ENCODE results near the gene SCAPER. TPM values are rescaled to one million over a fixed set of nuclear protein-coding genes. Genes with fewer than 3 reads are reported as not detected.

The SCAPER gene
- total RNA-seq, 1 donor = 9.1 TPM

GRCh38 chr15:76764004-76764403, 141.1 kb downstream of the SCAPER start:
- H3K4me3 ChIP-seq (ENCODE audit: low read depth, low read length) = no peak overlapping the region
- DNase-seq (ENCODE audit: low read depth) = no peak
- TF ChIP-seq CTCF (IDR thresholded peaks at IDR 0.05; ENCODE audit: insufficient read depth, low read depth, low read length) = no peak

- no peak for TF ChIP-seq CTCF (IDR thresholded peaks at IDR 0.05; ENCODE audit: insufficient read depth, low read depth, low read length)
- DNase-seq (ENCODE audit: low read depth) = no peak
- no peak overlapping the region for H3K4me3 ChIP-seq (ENCODE audit: low read depth, low read length)
Observed at GRCh38 chr15:76763554-76763953, 141.6 kb downstream of the SCAPER start.

GRCh38 chr15:76756381-76756780, 148.8 kb downstream of the SCAPER start:
- TF ChIP-seq CTCF (IDR thresholded peaks at IDR 0.05; ENCODE audit: insufficient read depth, low read depth, low read length) = no peak
- no peak for DNase-seq (ENCODE audit: low read depth)
- no peak overlapping the region for H3K4me3 ChIP-seq (ENCODE audit: low read depth, low read length)

GRCh38 chr15:76753771-76754170, 151.4 kb downstream of the SCAPER start:
- TF ChIP-seq CTCF (IDR thresholded peaks at IDR 0.05; ENCODE audit: insufficient read depth, low read depth, low read length) = no peak
- DNase-seq (ENCODE audit: low read depth) = no peak
- no peak overlapping the region for H3K4me3 ChIP-seq (ENCODE audit: low read depth, low read length)

- no peak for TF ChIP-seq CTCF (IDR thresholded peaks at IDR 0.05; ENCODE audit: insufficient read depth, low read depth, low read length)
- no peak overlapping the region for H3K4me3 ChIP-seq (ENCODE audit: low read depth, low read length)
- no peak for DNase-seq (ENCODE audit: low read depth)
Observed at GRCh38 chr15:76753131-76753530, 152.0 kb downstream of the SCAPER start.

GRCh38 chr15:76752549-76752948, 152.6 kb downstream of the SCAPER start:
- TF ChIP-seq CTCF (IDR thresholded peaks at IDR 0.05; ENCODE audit: insufficient read depth, low read depth, low read length) = no peak
- DNase-seq (ENCODE audit: low read depth) = no peak
- no peak overlapping the region for H3K4me3 ChIP-seq (ENCODE audit: low read depth, low read length)

- DNase-seq (ENCODE audit: low read depth) = no peak
- TF ChIP-seq CTCF (IDR thresholded peaks at IDR 0.05; ENCODE audit: insufficient read depth, low read depth, low read length) = no peak
- H3K4me3 ChIP-seq (ENCODE audit: low read depth, low read length) = no peak overlapping the region
Observed at GRCh38 chr15:76737573-76737972, 167.6 kb downstream of the SCAPER start.
